HFF-Myc (cell line): ENCODE results near the gene TAS2R1.

Source experiments
- DNase-seq: peaks from one replicate; pipeline ENCODE4 v3.0.0-alpha.2; 2011; ENCODE audit warnings: low read depth; ENCODE audit errors: extremely low read depth
- H3K4me3 ChIP-seq: replicated peaks from 2 replicates; pipeline ENCODE4 v1.5.1; 2011; ENCODE audit warnings: low read depth, mild to moderate bottlenecking, control low read depth, low read length
- CTCF ChIP-seq: IDR thresholded peaks from 2 replicates; pipeline ENCODE4 v1.5.1; 2012; ENCODE audit warnings: mild to moderate bottlenecking, low read depth, low read length, control low read depth; ENCODE audit errors: missing control alignments

The TAS2R1 gene

GRCh38 chr5:9655641-9656040 lies 25.5 kb upstream of the TAS2R1 start:
- no peak overlapping the region for H3K4me3 ChIP-seq
- no peak for DNase-seq
- TF ChIP-seq CTCF, result no peak

GRCh38 chr5:9654886-9655285 lies 24.7 kb upstream of the TAS2R1 start:
- no peak overlapping the region for H3K4me3 ChIP-seq
- no peak for TF ChIP-seq CTCF
- DNase-seq, result no peak

- DNase-seq, result peak; percentile 61
- TF ChIP-seq CTCF, result no peak
- H3K4me3 ChIP-seq, result no peak overlapping the region
Measured at GRCh38 chr5:9653811-9654210, 23.7 kb upstream of the TAS2R1 start.

GRCh38 chr5:9653061-9653460 lies 22.9 kb upstream of the TAS2R1 start:
- H3K4me3 ChIP-seq, result no peak overlapping the region
- DNase-seq, result no peak
- no peak for TF ChIP-seq CTCF

GRCh38 chr5:9652295-9652694 lies 22.1 kb upstream of the TAS2R1 start:
- H3K4me3 ChIP-seq, result no peak overlapping the region
- no peak for DNase-seq
- no peak for TF ChIP-seq CTCF

- no peak overlapping the region for H3K4me3 ChIP-seq
- TF ChIP-seq CTCF, result no peak
- no peak for DNase-seq
Measured at GRCh38 chr5:9646843-9647242, 16.7 kb upstream of the TAS2R1 start.

- TF ChIP-seq CTCF, result no peak
- no peak for DNase-seq
- no peak overlapping the region for H3K4me3 ChIP-seq
Measured at GRCh38 chr5:9644630-9645029, 14.5 kb upstream of the TAS2R1 start.
